ENCODE data around the gene ZCCHC4. TPM values are rescaled to one million over a fixed set of nuclear protein-coding genes. Genes with fewer than 3 reads are reported as not detected.

Gene ZCCHC4
- total RNA-seq, 1 experiment from 2014 or later, result 18.0 TPM

DNA sequence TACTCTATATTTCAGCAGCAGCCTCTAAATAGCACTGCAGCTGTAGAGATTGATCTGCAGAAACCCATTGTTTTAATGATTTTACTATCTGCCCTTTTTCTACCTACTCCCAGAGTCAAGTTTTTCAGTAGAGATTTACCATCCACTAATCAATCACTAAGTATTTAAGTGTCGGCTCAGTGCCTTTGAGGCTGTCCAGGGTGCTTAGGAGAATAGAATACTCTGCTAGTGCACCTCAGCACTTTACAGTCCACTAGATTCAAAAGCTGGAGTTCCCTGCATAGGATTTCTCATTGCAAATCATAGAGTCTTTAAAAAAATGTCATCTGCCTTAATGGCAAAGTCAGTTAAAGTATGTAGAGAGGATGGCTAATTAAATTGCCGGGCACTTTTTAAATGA, 34.9 kb downstream of the ZCCHC4 start:
- intact Hi-C loops (cut with micrococcal nuclease; ENCODE audit: unreplicated experiment), result no loop called here
- ChIA-PET POLR2A (ENCODE audit: low non-redundant PET) (no interaction called here), CTCF (no interaction called here)
- Histone ChIP-seq H3K9me3 (ENCODE audit: low read depth, low read length, poor library complexity, severe bottlenecking) (no peaks in the 10 kb centered on the region), H3K27ac (ENCODE audit: low read depth, low read length, poor library complexity, severe bottlenecking) (no peak overlapping the region), H3K4me3 (ENCODE audit: low read depth, low read length, poor library complexity, severe bottlenecking) (no peak overlapping the region), H3K36me3 (ENCODE audit: insufficient read depth, low read length, poor library complexity, severe bottlenecking) (no peaks in the 10 kb centered on the region), H3K4me1 (ENCODE audit: insufficient read depth, low read length, poor library complexity, severe bottlenecking) (no peaks in the 10 kb centered on the region), H3K27me3 (replicated peaks; ENCODE audit: insufficient read depth, low read depth, low read length, poor library complexity) (no peaks in the 10 kb centered on the region)
- TF ChIP-seq EZH2 (IDR thresholded peaks at IDR 0.05; ENCODE audit: borderline replicate concordance, low read depth, low read length, poor library complexity, severe bottlenecking), result no peak
- TF ChIP-seq, protein P1, sequence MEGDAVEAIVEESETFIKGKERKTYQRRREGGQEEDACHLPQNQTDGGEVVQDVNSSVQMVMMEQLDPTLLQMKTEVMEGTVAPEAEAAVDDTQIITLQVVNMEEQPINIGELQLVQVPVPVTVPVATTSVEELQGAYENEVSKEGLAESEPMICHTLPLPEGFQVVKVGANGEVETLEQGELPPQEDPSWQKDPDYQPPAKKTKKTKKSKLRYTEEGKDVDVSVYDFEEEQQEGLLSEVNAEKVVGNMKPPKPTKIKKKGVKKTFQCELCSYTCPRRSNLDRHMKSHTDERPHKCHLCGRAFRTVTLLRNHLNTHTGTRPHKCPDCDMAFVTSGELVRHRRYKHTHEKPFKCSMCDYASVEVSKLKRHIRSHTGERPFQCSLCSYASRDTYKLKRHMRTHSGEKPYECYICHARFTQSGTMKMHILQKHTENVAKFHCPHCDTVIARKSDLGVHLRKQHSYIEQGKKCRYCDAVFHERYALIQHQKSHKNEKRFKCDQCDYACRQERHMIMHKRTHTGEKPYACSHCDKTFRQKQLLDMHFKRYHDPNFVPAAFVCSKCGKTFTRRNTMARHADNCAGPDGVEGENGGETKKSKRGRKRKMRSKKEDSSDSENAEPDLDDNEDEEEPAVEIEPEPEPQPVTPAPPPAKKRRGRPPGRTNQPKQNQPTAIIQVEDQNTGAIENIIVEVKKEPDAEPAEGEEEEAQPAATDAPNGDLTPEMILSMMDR (conservative IDR thresholded peaks at IDR 0.05; ENCODE audit: low read depth, low read length), result no peak
- no TSS peak for BruUV-seq (replicated peaks)
- no peak for DNase-seq (ENCODE audit: low spot score)

DNA sequence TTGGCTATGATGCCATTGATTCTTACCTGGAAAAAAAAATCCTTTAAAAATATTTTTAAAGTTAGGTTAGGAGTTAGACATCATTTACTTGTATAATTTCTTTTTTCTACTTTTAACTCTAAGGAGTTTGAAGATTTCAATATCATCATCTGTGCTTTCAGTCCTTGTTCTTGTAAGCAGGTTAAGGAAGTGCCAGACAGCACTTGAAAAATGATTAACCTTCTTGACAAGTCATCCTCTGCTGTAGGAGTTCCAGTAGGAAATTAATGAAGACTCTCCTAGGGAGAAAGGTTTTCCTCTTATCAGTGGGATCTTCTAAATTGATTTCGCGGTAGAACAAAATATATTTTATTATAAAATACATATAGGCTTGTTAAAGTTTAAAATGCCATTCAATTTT, 35.4 kb downstream of the ZCCHC4 start:
- intact Hi-C loops (cut with micrococcal nuclease; ENCODE audit: unreplicated experiment), result no loop called here
- Histone ChIP-seq H3K9me3 (ENCODE audit: low read depth, low read length, poor library complexity, severe bottlenecking) (no peaks in the 10 kb centered on the region), H3K4me1 (ENCODE audit: insufficient read depth, low read length, poor library complexity, severe bottlenecking) (no peaks in the 10 kb centered on the region), H3K4me3 (ENCODE audit: low read depth, low read length, poor library complexity, severe bottlenecking) (no peak overlapping the region), H3K27ac (ENCODE audit: low read depth, low read length, poor library complexity, severe bottlenecking) (no peak overlapping the region), H3K36me3 (ENCODE audit: insufficient read depth, low read length, poor library complexity, severe bottlenecking) (no peaks in the 10 kb centered on the region), H3K27me3 (replicated peaks; ENCODE audit: insufficient read depth, low read depth, low read length, poor library complexity) (no peaks in the 10 kb centered on the region)
- DNase-seq (ENCODE audit: low spot score), result no peak
- BruUV-seq (replicated peaks), result no TSS peak
- CTCF ChIA-PET, result no interaction called here
- no peak for TF ChIP-seq EZH2 (IDR thresholded peaks at IDR 0.05; ENCODE audit: borderline replicate concordance, low read depth, low read length, poor library complexity, severe bottlenecking)
- TF ChIP-seq, protein P1 (conservative IDR thresholded peaks at IDR 0.05; ENCODE audit: low read depth, low read length), result no peak
- POLR2A ChIA-PET (ENCODE audit: low non-redundant PET), result no interaction called here

DNA sequence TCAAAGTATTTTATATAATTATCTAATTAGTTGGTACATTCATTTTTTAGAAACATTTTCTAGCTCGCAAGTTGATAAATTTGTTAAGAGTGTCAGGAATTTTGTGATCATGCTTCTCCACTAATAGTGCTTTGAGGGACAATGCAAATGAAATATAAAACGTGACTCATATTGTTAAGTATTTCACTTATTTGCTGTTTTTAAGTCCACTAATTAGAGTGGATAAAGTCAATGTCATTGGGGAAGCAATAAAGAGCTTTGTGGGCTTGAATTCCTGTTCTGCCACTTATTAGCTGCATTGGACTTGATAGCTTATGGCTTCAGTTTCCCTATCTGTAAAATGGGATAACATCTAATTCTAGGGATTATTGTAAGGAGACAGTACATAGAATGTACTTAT, 38.0 kb downstream of the ZCCHC4 start:
- ChIA-PET POLR2A (ENCODE audit: low non-redundant PET) (no interaction called here), CTCF (no interaction called here)
- DNase-seq (ENCODE audit: low spot score), result peak; percentile 18
- intact Hi-C loops (cut with micrococcal nuclease; ENCODE audit: unreplicated experiment), result no loop called here
- Histone ChIP-seq H3K9me3 (ENCODE audit: low read depth, low read length, poor library complexity, severe bottlenecking) (no peaks in the 10 kb centered on the region), H3K4me3 (ENCODE audit: low read depth, low read length, poor library complexity, severe bottlenecking) (no peak overlapping the region), H3K27ac (ENCODE audit: low read depth, low read length, poor library complexity, severe bottlenecking) (no peak overlapping the region), H3K36me3 (ENCODE audit: insufficient read depth, low read length, poor library complexity, severe bottlenecking) (no peaks in the 10 kb centered on the region), H3K27me3 (replicated peaks; ENCODE audit: insufficient read depth, low read depth, low read length, poor library complexity) (no peaks in the 10 kb centered on the region), H3K4me1 (ENCODE audit: insufficient read depth, low read length, poor library complexity, severe bottlenecking) (no peaks in the 10 kb centered on the region)
- no peak for TF ChIP-seq EZH2 (IDR thresholded peaks at IDR 0.05; ENCODE audit: borderline replicate concordance, low read depth, low read length, poor library complexity, severe bottlenecking)
- TF ChIP-seq, protein P1 (conservative IDR thresholded peaks at IDR 0.05; ENCODE audit: low read depth, low read length), result no peak
- BruUV-seq (replicated peaks), result no TSS peak

Measured in A673 (cell line).